ENCODE results near the gene GABPB2. TPM values are rescaled to one million over a fixed set of nuclear protein-coding genes. Genes with fewer than 3 reads are reported as not detected.

The GABPB2 gene
- total RNA-seq, 1 donor from 2014 or later, result 3.7 TPM

GRCh38 chr1:151164732-151165280 is 94.2 kb downstream of the GABPB2 start:
- Histone ChIP-seq H3K4me3 (ENCODE audit: low read depth, low read length) (peak overlapping the region; percentile 54), H3K27me3 (ENCODE audit: control insufficient read depth, insufficient read depth, low read length) (no peaks in the 10 kb centered on the region), H3K36me3 (ENCODE audit: control insufficient read depth, insufficient read depth, low read length) (peaks cover 1% of the 10 kb centered on the region)
- no peak for TF ChIP-seq CTCF (IDR thresholded peaks at IDR 0.05; ENCODE audit: insufficient read depth, low read length, poor library complexity, severe bottlenecking)
- no peak for DNase-seq (ENCODE audit: low read depth)

DNA sequence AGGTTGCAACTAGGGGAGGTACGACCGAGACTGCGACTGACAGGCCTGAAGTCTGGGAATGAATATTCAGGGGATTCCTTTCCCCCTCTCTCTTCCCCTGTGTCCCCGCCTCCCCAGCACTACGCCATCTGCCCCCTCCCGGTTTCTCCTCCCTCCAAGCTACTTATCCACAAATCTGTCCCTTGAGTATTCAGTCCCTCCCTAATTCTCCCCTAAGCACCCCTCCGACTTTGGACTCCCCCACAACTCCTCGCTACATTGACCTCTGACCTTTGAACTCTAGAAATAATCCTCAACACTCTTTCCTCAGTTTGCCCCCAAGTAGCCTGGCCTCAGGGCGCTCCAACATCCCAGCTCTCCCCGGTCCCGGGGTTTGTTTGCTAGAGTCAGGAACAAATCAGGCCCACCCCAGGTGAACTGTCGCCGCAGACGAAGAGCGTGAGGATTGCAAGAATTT is 94.7 kb downstream of the GABPB2 start:
- Histone ChIP-seq H3K4me3 (ENCODE audit: low read depth, low read length) (peak overlapping the region; percentile 54), H3K27me3 (ENCODE audit: control insufficient read depth, insufficient read depth, low read length) (no peaks in the 10 kb centered on the region), H3K36me3 (ENCODE audit: control insufficient read depth, insufficient read depth, low read length) (peaks cover 1% of the 10 kb centered on the region)
- no peak for TF ChIP-seq CTCF (IDR thresholded peaks at IDR 0.05; ENCODE audit: insufficient read depth, low read length, poor library complexity, severe bottlenecking)
- DNase-seq (ENCODE audit: low read depth), result no peak

GRCh38 chr1:151165738-151166504 is 95.4 kb downstream of the GABPB2 start, which contains the start of the genes LYSMD1 and SCNM1:
Gene LYSMD1 (minus strand): TSS chr1:151165902. CDS start chr1:151165258, 644 bp downstream.
Gene SCNM1 (plus strand): TSS chr1:151166144. CDS start chr1:151166153, 9 bp downstream.
- Histone ChIP-seq H3K36me3 (ENCODE audit: control insufficient read depth, insufficient read depth, low read length) (peaks cover 1% of the 10 kb centered on the region), H3K27me3 (ENCODE audit: control insufficient read depth, insufficient read depth, low read length) (no peaks in the 10 kb centered on the region), H3K4me3 (ENCODE audit: low read depth, low read length) (peak within 1 kb of the TSS; percentile 54)
- peak; percentile 93 for DNase-seq (ENCODE audit: low read depth)
- no peak for TF ChIP-seq CTCF (IDR thresholded peaks at IDR 0.05; ENCODE audit: insufficient read depth, low read length, poor library complexity, severe bottlenecking)

DNA sequence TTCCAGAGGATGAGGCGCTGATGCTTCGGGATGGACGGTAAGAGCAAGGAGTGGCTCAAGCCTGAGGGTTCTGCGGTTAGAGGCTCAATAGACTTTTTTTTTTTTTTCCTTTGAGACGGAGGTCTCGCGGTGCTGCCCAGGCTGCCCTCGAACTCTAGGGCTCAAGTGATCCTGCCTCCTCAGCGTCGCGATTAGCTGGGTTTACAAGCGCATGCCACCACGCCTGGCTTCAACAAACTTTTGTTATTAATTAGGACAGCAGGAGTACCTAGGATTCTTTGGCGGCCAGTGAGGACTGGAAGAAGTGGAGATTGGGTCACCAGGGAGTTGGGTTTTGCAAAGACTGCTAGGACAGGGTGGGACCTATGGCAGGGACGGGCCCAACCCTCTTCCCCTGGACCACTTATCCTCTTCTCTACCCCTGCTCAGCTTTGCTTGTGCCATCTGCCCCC is 96.0 kb downstream of the GABPB2 start:
- Histone ChIP-seq H3K27me3 (ENCODE audit: control insufficient read depth, insufficient read depth, low read length) (no peaks in the 10 kb centered on the region), H3K36me3 (ENCODE audit: control insufficient read depth, insufficient read depth, low read length) (peaks cover 1% of the 10 kb centered on the region), H3K4me3 (ENCODE audit: low read depth, low read length) (peak overlapping the region; percentile 54)
- TF ChIP-seq CTCF (IDR thresholded peaks at IDR 0.05; ENCODE audit: insufficient read depth, low read length, poor library complexity, severe bottlenecking), result no peak
- DNase-seq (ENCODE audit: low read depth), result no peak

DNA sequence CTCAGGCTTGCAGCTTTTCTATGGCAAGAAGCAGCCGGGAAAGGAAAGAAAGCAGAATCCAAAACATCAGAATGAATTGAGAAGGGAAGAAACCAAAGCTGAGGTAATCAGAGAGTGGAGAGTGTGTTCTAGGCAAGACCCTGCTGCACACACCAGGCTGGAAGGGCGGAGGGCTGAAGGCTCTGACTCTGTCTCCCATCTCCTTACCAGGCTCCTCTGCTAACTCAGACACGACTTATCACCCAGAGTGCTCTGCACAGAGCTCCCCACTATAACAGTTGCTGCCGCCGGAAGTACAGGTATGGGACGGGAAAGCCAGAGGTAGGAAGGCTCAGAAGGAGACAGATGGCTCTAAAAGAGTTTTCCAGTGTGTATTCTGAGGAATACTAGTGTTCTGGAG is 96.6 kb downstream of the GABPB2 start:
- no peak for TF ChIP-seq CTCF (IDR thresholded peaks at IDR 0.05; ENCODE audit: insufficient read depth, low read length, poor library complexity, severe bottlenecking)

More for the DNA sequence above, 96.6 kb downstream of the GABPB2 start:
- peaks cover 1% of the 10 kb centered on the region for H3K36me3 ChIP-seq (ENCODE audit: control insufficient read depth, insufficient read depth, low read length)
- peak overlapping the region; percentile 54 for H3K4me3 ChIP-seq (ENCODE audit: low read depth, low read length)
- no peaks in the 10 kb centered on the region for H3K27me3 ChIP-seq (ENCODE audit: control insufficient read depth, insufficient read depth, low read length)
- no peak for DNase-seq (ENCODE audit: low read depth)

All from kidney epithelial cell (primary cell).